Testis (tissue), 2 donors: ENCODE data around the gene KIF26B.

Source experiments
- POLR2A ChIP-seq: fragments of 450-650 bp; IDR thresholded peaks from one replicate; pipeline ENCODE4 v1.6.1; 2017; ENCODE audit warnings: antibody characterized with exemption, mild to moderate bottlenecking, moderate library complexity
- TF ChIP-seq, protein P1 (sequence below), 3 experiments: fragments of 450-650 bp in 2 of 3; fragments of 200-600 bp in 1 of 3; sonication (generic) in 1 of 3; IDR thresholded peaks; one replicate each; pipeline ENCODE4 v1.5.1; 2016 to 2019; ENCODE audit warnings: antibody characterized with exemption in 3 of 3, mild to moderate bottlenecking in 2 of 3, moderate library complexity in 1 of 3

DNA sequence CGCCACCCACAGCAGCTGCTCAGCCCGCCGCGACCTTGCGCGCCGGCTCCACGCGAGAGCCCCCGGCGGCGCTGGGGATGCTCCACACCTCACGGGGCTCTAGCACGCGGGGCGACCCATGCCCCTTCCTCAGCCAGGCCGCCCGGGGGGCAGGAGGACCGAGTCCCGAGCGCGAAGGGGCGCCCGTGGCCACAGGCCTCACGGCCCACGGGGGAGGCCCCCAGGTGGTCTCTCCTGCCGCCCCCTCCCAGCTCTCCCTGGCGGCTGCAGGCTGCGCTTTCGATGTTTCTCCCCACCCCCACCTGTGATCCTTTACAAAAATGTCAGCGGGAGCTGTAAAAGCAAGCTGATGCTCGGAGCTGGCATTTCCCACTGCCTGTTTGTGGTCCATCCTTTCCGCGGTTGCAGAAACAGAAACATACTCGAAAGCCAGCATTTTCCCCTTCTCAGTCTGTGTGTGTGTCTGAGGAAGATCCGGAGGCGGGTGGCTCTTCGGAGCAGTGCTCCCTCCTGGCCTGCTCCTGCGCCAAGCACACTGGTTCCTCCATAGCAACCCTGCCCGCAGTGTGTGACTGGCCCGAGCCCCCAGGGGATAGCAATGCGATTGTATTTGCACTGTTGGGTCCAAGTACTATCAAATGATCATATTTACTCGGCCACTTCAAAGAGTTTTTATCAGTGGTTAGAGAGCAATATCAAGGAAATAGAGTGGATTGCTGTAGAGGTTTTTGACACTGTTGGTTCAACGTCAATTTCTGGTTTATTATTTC lies 2.1 kb downstream of the KIF26B start:
- TF ChIP-seq, protein P1, sequence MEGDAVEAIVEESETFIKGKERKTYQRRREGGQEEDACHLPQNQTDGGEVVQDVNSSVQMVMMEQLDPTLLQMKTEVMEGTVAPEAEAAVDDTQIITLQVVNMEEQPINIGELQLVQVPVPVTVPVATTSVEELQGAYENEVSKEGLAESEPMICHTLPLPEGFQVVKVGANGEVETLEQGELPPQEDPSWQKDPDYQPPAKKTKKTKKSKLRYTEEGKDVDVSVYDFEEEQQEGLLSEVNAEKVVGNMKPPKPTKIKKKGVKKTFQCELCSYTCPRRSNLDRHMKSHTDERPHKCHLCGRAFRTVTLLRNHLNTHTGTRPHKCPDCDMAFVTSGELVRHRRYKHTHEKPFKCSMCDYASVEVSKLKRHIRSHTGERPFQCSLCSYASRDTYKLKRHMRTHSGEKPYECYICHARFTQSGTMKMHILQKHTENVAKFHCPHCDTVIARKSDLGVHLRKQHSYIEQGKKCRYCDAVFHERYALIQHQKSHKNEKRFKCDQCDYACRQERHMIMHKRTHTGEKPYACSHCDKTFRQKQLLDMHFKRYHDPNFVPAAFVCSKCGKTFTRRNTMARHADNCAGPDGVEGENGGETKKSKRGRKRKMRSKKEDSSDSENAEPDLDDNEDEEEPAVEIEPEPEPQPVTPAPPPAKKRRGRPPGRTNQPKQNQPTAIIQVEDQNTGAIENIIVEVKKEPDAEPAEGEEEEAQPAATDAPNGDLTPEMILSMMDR (IDR thresholded peaks at IDR 0.05): no peak
- no peak for TF ChIP-seq POLR2A
